ENCODE results near the gene KIF13A. TPM values are rescaled to one million over a fixed set of nuclear protein-coding genes. Genes with fewer than 3 reads are reported as not detected.

The KIF13A gene
- total and polyA plus RNA-seq, 12 donors = 16.7 to 198 (median 97.8) TPM

DNA sequence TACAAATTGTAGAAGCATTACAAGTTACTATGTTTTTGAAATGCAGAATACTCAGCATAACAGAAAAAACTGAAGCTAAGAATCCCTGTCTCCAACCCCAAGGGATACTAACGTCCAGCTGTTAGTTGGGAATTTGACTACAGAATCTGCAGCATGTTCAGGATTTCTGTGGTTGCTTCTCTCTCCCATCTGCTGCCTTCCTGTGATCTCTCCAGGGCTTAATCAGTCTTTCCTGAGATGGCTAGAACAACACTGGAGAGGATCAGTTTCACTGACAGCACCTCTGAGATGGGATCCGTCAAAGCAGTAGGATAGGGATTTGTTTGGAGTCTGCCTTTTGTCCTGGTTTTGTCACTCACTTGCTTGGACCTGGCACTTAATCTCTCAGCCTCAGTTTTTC lies 207.4 kb downstream of the KIF13A start:
- DNase-seq (no peak), ATAC-seq (peak in 2 of 8 donors; percentile 38 to 52)
- Histone ChIP-seq H3K4me1 (peaks cover 0 to 3% (median 0%) of the 10 kb centered on the region in 9 donors), H3K9me3 (no peaks in the 10 kb centered on the region), H3K27ac (no peak overlapping the region), H3K27me3 (no peaks in the 10 kb centered on the region), H3K36me3 (peaks cover 0 to 100% (median 85%) of the 10 kb centered on the region in 9 donors), H3K4me3 (no peak overlapping the region)
- 60 to 70% methylated on average over 2 of the region's 2 CpGs for WGBS, 2 donors
- intact Hi-C loops (cut with DNase I) = no loop called here
- TF ChIP-seq, protein P1, sequence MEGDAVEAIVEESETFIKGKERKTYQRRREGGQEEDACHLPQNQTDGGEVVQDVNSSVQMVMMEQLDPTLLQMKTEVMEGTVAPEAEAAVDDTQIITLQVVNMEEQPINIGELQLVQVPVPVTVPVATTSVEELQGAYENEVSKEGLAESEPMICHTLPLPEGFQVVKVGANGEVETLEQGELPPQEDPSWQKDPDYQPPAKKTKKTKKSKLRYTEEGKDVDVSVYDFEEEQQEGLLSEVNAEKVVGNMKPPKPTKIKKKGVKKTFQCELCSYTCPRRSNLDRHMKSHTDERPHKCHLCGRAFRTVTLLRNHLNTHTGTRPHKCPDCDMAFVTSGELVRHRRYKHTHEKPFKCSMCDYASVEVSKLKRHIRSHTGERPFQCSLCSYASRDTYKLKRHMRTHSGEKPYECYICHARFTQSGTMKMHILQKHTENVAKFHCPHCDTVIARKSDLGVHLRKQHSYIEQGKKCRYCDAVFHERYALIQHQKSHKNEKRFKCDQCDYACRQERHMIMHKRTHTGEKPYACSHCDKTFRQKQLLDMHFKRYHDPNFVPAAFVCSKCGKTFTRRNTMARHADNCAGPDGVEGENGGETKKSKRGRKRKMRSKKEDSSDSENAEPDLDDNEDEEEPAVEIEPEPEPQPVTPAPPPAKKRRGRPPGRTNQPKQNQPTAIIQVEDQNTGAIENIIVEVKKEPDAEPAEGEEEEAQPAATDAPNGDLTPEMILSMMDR (IDR thresholded peaks at IDR 0.05) = no peak

DNA sequence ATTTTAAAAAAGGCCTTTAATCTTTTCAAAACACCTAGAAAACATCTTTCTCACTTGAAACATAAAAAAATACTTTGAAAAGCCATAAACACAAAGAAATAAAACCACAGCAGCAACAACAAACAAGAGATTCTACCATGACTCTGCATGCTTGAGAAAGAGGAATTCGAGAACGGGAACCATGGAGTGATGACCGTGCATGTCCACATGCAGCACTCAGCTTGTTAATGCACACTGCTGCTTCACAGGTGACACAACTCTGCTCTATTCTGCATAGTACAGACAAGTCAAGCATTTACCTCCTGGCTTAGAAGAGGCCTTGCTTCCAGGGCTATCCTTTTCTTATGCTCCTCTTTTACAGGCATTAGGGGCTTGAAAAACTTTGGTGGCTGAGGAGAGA lies 215.8 kb downstream of the KIF13A start:
- Histone ChIP-seq H3K4me1 (no peaks in the 10 kb centered on the region), H3K36me3 (peaks cover 0 to 100% (median 75%) of the 10 kb centered on the region in 9 donors), H3K9me3 (no peaks in the 10 kb centered on the region), H3K27me3 (no peaks in the 10 kb centered on the region), H3K27ac (no peak overlapping the region), H3K4me3 (no peak overlapping the region)
- DNase-seq = no peak
- TF ChIP-seq, protein P1 (IDR thresholded peaks at IDR 0.05) = no peak
- ATAC-seq = no peak
- intact Hi-C loops (cut with DNase I) = no loop called here
- WGBS, 2 donors = 86 to 88% methylated on average over 3 of the region's 3 CpGs

DNA sequence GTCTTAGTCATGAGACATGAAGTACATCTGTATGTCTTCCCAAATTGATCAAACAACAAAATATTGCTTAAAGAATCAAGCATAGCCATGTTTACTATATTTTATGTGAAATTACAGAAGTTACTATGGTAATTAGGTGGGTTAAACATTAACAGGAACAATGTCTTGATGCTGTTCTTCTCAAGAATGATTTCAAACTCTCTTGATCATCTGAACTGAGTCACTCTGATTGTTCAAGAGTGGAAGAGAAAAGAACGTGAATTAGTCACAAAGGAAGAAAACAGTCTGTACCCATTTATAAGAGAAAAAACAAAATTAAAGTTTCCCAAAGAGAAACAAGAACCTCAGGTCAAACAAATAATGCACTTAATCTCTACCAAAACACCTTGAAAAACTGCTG lies 218.6 kb downstream of the KIF13A start:
- TF ChIP-seq, protein P1 (IDR thresholded peaks at IDR 0.05) = no peak
- H3K36me3 ChIP-seq = peaks cover 0 to 100% (median 70%) of the 10 kb centered on the region in 9 donors
- no peak for DNase-seq
- H3K4me3 ChIP-seq = no peak overlapping the region
- no peaks in the 10 kb centered on the region for H3K9me3 ChIP-seq
- no peak for ATAC-seq
- no peaks in the 10 kb centered on the region for H3K27me3 ChIP-seq
- WGBS, 2 donors = 86 to 87% methylated on average over 1 of the region's 1 CpG
- intact Hi-C loops (cut with DNase I) = loop anchor here in 1 of 10 donors (10.0 kb wide), 1 partner anchor 624 kb away; no protein-coding TSS in a partner anchor
- H3K27ac ChIP-seq = no peak overlapping the region
- no peaks in the 10 kb centered on the region for H3K4me1 ChIP-seq

DNA sequence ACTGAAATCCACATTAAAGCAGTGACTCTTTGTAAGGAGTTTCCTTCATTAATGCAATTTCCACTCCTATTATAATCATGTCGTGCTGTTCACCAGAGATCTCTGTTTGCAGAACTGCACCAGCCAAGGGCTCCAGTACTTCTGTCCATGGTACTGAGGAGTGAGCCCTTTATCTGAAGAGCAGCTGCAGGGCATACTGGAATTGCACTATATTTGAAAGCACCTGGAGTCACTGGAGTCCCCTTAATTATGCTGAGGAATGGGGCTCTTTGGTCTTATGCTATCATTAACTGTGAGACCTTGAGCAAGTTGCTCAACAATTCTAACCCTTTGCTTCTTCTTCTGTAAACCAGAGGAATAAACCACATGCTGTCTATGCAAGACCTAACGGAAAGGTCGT lies 219.0 kb downstream of the KIF13A start:
- DNase-seq (no peak), ATAC-seq (peak in 2 of 8 donors; percentile 58 to 62)
- H3K4me1 ChIP-seq = no peaks in the 10 kb centered on the region
- no peak overlapping the region for H3K4me3 ChIP-seq
- no peaks in the 10 kb centered on the region for H3K27me3 ChIP-seq
- 76 to 78% methylated on average over 3 of the region's 3 CpGs for WGBS, 2 donors
- intact Hi-C loops (cut with DNase I) = loop anchor here in 1 of 10 donors (10.0 kb wide), 1 partner anchor 624 kb away; no protein-coding TSS in a partner anchor
- no peak overlapping the region for H3K27ac ChIP-seq
- H3K36me3 ChIP-seq = peaks cover 0 to 100% (median 70%) of the 10 kb centered on the region in 9 donors
- no peaks in the 10 kb centered on the region for H3K9me3 ChIP-seq
- TF ChIP-seq, protein P1 (IDR thresholded peaks at IDR 0.05) = no peak
